K562 (cell line): ENCODE results near the gene IL12RB2. TPM values are rescaled to one million over a fixed set of nuclear protein-coding genes. Genes with fewer than 3 reads are reported as not detected.

Experiments
- ATAC-seq: fragments of 200-7000 bp; cut with Tn5 transposase; 3 replicates; pipeline ENCODE4 v1.9.1; 2020; ENCODE audit warnings: moderate library complexity
- BruUV-seq: library from RNA; stranded (reverse); fragments of 400-500 nt; replicated peaks from 2 replicates; lab custom pipeline; 2021; lab: Mats Ljungman, UMichigan
- CTCF ChIA-PET: fragments of 300-600 bp; formaldehyde crosslinking; extraction: SDS; loops from one replicate; lab custom pipeline; 2021; ENCODE audit warnings: low intra/inter-chr PET ratio; lab: Yijun Ruan, JAX
- POLR2A ChIA-PET: fragments of 300-600, 350-650 bp; sonication (Branson Sonifier 250); formaldehyde crosslinking; extraction: SDS; loops from one replicate; lab custom pipeline; 2021; ENCODE audit warnings: antibody characterized with exemption, inconsistent platforms; lab: Yijun Ruan, JAX
- DNase-seq, 4 experiments: peaks; one replicate each; pipeline versions ENCODE4 v3.0.0 to v3.0.0-alpha.2; 2011 to 2018; ENCODE audit warnings: low spot score in 3 of 4, mixed read lengths in 3 of 4; ENCODE audit errors: extremely low read depth in 1 of 4
- FAIRE-seq: peaks from 2 replicates; lab custom pipeline; 2011; peaks lifted over from hg19 to GRCh38; lab: Jason Lieb, UNC
- H2AFZ ChIP-seq: 2 replicates; pipeline ENCODE4 v1.6.0; 2011; ENCODE audit warnings: low read depth, low read length, control low read depth, inconsistent platforms
- H3K27ac ChIP-seq: fragments of 200-600 bp; 3 replicates; pipeline ENCODE4 v1.8.0; 2011; ENCODE audit warnings: low read depth, mild to moderate bottlenecking, control low read depth, inconsistent platforms, low read length, moderate library complexity, mixed read lengths; ENCODE audit errors: extremely low read depth
- H3K27me3 ChIP-seq, 2 experiments: fragments of 300-600 bp in 1 of 2; 2 replicates in 1 of 2; 3 replicates in 1 of 2; pipeline versions ENCODE4 v1.6.0 to v1.8.0; 2011; ENCODE audit warnings: inconsistent platforms in 2 of 2, low read length in 2 of 2, mild to moderate bottlenecking in 1 of 2, mixed read lengths in 1 of 2, moderate library complexity in 1 of 2; ENCODE audit not compliant: control insufficient read depth in 2 of 2, insufficient read depth in 2 of 2
- H3K36me3 ChIP-seq: fragments of 300-600 bp; 3 replicates; pipeline ENCODE4 v1.8.0; 2011; ENCODE audit warnings: mild to moderate bottlenecking, low read length, inconsistent platforms; ENCODE audit not compliant: control insufficient read depth, insufficient read depth
- H3K4me1 ChIP-seq, 2 experiments: fragments of 200-600 bp in 1 of 2; replicated peaks in 1 of 2; 2 replicates in 1 of 2; 3 replicates in 1 of 2; pipeline versions ENCODE4 v1.5.1 to v1.8.0; 2011; ENCODE audit warnings: inconsistent platforms in 2 of 2, low read length in 2 of 2, mild to moderate bottlenecking in 1 of 2, mixed read lengths in 1 of 2, moderate library complexity in 1 of 2; ENCODE audit not compliant: control insufficient read depth in 2 of 2, insufficient read depth in 2 of 2
- H3K4me2 ChIP-seq: 2 replicates; pipeline ENCODE4 v1.6.1; 2011; ENCODE audit warnings: low read length, control low read depth, inconsistent platforms, mixed read lengths; ENCODE audit not compliant: insufficient read depth
- H3K4me3 ChIP-seq: fragments of 200-600 bp; sonication (generic), shearing (Covaris generic); 2 replicates; pipeline ENCODE4 v1.5.1; 2016; ENCODE audit warnings: control low read depth, inconsistent platforms
- H3K79me2 ChIP-seq: fragments of 200-600 bp; 3 replicates; pipeline ENCODE4 v1.8.0; 2011; ENCODE audit warnings: low read length, inconsistent platforms; ENCODE audit not compliant: control insufficient read depth, insufficient read depth
- H3K9ac ChIP-seq, 2 experiments: 2 replicates each; pipeline versions ENCODE4 v1.6.0 to v1.6.1; 2011; ENCODE audit warnings: low read depth in 2 of 2, low read length in 2 of 2, control low read depth in 1 of 2, inconsistent platforms in 1 of 2, mild to moderate bottlenecking in 1 of 2, mixed read lengths in 1 of 2; ENCODE audit not compliant: insufficient read depth in 1 of 2
- H3K9me1 ChIP-seq: one replicate; pipeline ENCODE4 v1.6.0; 2011; ENCODE audit warnings: inconsistent platforms, mild to moderate bottlenecking, low read length, moderate library complexity; ENCODE audit not compliant: control insufficient read depth, insufficient read depth
- H3K9me3 ChIP-seq: replicated peaks from 2 replicates; pipeline ENCODE4 v1.5.1; 2011; ENCODE audit warnings: low read depth, low read length, inconsistent platforms; ENCODE audit not compliant: control insufficient read depth, insufficient read depth
- H4K20me1 ChIP-seq: replicated peaks from 2 replicates; pipeline ENCODE4 v1.6.1; 2011; ENCODE audit warnings: low read length, inconsistent platforms, mixed read lengths; ENCODE audit not compliant: control insufficient read depth, insufficient read depth
- GTF2A2 ChIP-seq: IDR thresholded peaks from 2 replicates; pipeline ENCODE4 v1.6.1; 2016; ENCODE audit warnings: mild to moderate bottlenecking, missing genetic modification characterization, missing compliant biosample characterization
- HDAC8 ChIP-seq: fragments of 450-650 bp; IDR thresholded peaks from 2 replicates; pipeline ENCODE4 v1.6.1; 2016; ENCODE audit warnings: mild to moderate bottlenecking, missing genetic modification characterization, moderate library complexity, missing compliant biosample characterization
- KAT7 ChIP-seq: sonication (generic); formaldehyde crosslinking; IDR thresholded peaks from 2 replicates; pipeline ENCODE4 v1.8.0; 2022; ENCODE audit warnings: missing genetic modification reagents, mild to moderate bottlenecking, borderline replicate concordance
- KDM5B ChIP-seq: fragments of 200-600 bp; sonication (generic); IDR thresholded peaks from 2 replicates; pipeline ENCODE4 v1.6.1; 2012; ENCODE audit warnings: low read depth, mild to moderate bottlenecking, moderate library complexity, low read length, control low read depth, inconsistent platforms; ENCODE audit not compliant: insufficient replicate concordance
- KLF10 ChIP-seq: fragments of 250-450 bp; sonication (Bioruptor Pico); IDR thresholded peaks from 2 replicates; pipeline ENCODE4 v1.6.1; 2021; ENCODE audit warnings: matching md5 sums
- MTA2 ChIP-seq: fragments of 450-650 bp; IDR thresholded peaks from 2 replicates; pipeline ENCODE4 v1.6.1; 2016; ENCODE audit warnings: low read depth
- MXI1 ChIP-seq: IDR thresholded peaks from 2 replicates; pipeline ENCODE4 v1.6.1; 2011; ENCODE audit warnings: low read depth, mild to moderate bottlenecking, improper control_type of control experiment, low read length
- POLR2G ChIP-seq: fragments of 200-400 bp; formaldehyde crosslinking; IDR thresholded peaks from 2 replicates; pipeline ENCODE4 v1.6.1; 2017; ENCODE audit warnings: low read depth, mild to moderate bottlenecking, antibody characterized with exemption, low read length, moderate library complexity
- POU5F1 ChIP-seq: fragments of 150-350 bp; IDR thresholded peaks from 2 replicates; pipeline ENCODE4 v1.6.1; 2014; ENCODE audit warnings: borderline replicate concordance, low read length, low read depth, mild to moderate bottlenecking; ENCODE audit not compliant: partially characterized antibody
- RFX1 ChIP-seq: fragments of 450-650 bp; IDR thresholded peaks from 2 replicates; pipeline ENCODE4 v1.6.1; 2016; ENCODE audit warnings: mild to moderate bottlenecking, moderate library complexity
- SOX6 ChIP-seq: fragments of 450-650 bp; IDR thresholded peaks from 2 replicates; pipeline ENCODE4 v1.6.1; 2014; ENCODE audit warnings: mild to moderate bottlenecking
- SRSF1 ChIP-seq: fragments of 200-400 bp; formaldehyde crosslinking; IDR thresholded peaks from 2 replicates; pipeline ENCODE4 v1.6.1; 2017; ENCODE audit warnings: mild to moderate bottlenecking, low read depth, low read length, moderate library complexity
- ZKSCAN1 ChIP-seq: fragments of 150-350 bp; IDR thresholded peaks from 2 replicates; pipeline ENCODE4 v1.6.1; 2016; ENCODE audit warnings: low read depth, low read length
- ZNF551 ChIP-seq: fragments of 250-450 bp; sonication (Bioruptor Pico); IDR thresholded peaks from 2 replicates; pipeline ENCODE4 v1.5.0; 2021; ENCODE audit warnings: mild to moderate bottlenecking, moderate library complexity
- WGBS: fragments of 100-300 bp; shearing (Covaris generic); methylation state at CpG from one replicate; pipeline ENCODE4 v1.1.6; 2016; ENCODE audit warnings: low coverage, mixed read lengths; ENCODE audit not compliant: insufficient coverage; ENCODE audit errors: missing lambda C conversion rate; 5-methylcytosine and 5-hydroxymethylcytosine counted together
- in situ Hi-C: fragments of 300-500 bp; cut with MboI; formaldehyde crosslinking; loops from 4 replicates; pipeline ENCODE4 v1.15.0; 2018; ENCODE audit warnings: inconsistent platforms, mixed read lengths
- intact Hi-C: fragments of 100-400 bp; cut with micrococcal nuclease; formaldehyde crosslinking; loops from 2 replicates; pipeline ENCODE4 v1.14.2; 2022
- polyA plus RNA-seq, 8 experiments: library from polyadenylated mRNA; depleted of rRNA in 4 of 8; stranded (reverse) in 5 of 8; unstranded in 3 of 8; fragments of >200 nt; fragmentation: Nextera tagmentation in 2 of 8; fragmentation: Illumina TruSeq in 1 of 8; extraction: Ambion mirVana in 2 of 8; extraction: Trizol in 1 of 8; gene quantifications; 2 replicates each; pipeline versions ENCODE4 v1.2.1 to v1.2.3, GENCODE V29; 2011 to 2014; ENCODE audit warnings: inconsistent platforms in 1 of 8, missing spikeins in 1 of 8
- total RNA-seq, 7 experiments: library from RNA; depleted of rRNA in 6 of 7; stranded (reverse); fragments of >200 nt in 6 of 7; fragmentation: Illumina TruSeq in 2 of 7; extraction: Trizol in 2 of 7; gene quantifications; 2 replicates each; pipeline versions ENCODE4 v1.2.1 to v1.2.3, GENCODE V29; 2011 to 2021; ENCODE audit warnings: low replicate concordance in 1 of 7

IL12RB2 gene
- total and polyA plus RNA-seq, 9 of the 15 experiments (the other 6 are each of a cell fraction or from before 2014, with no cell fraction given): 0.39 to 3.3 (median 1.9) TPM

DNA sequence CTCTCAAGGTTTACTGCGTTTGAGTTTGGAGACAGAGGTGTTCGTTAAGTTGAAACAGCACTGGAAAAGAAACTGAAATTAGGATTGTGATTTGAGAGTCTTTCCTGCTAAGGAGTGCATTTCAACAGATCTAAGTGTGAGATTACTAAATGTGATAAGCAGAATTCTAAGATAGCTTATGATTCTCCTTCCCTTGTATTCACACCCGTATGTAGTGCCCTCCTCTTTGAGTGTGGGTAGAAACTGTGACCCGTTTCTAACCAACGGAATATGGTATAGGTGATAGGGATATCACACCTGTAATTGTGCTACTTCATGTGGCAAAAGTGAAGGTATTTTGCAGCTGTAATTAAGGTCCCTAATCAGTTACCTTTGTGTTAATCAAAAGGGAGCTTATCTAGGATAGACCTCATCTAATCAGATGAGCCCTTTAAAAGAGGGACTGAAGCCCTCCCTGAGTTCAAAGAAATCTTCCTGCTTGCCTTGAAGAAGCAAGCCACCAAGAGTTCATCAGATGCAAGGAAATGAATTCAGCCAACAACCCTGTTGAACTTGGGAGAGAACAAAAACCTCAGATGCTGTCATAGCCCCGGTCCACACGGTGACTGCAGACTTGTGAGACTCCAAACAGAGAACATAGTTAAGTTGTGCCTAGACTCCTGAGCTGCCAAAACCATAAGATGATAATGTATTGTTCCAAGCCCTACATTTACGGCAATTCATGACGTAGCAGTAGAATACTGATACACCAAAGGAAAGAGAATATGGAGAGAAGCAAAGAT lies 12.6 kb upstream of the IL12RB2 start:
- Histone ChIP-seq H3K36me3 (no peaks in the 10 kb centered on the region), H3K9me1 (no peaks in the 10 kb centered on the region), H3K27me3 (no peaks in the 10 kb centered on the region), H3K4me2 (no peak overlapping the region), H3K9ac (no peak overlapping the region), H4K20me1 (no peaks in the 10 kb centered on the region), H3K9me3 (no peaks in the 10 kb centered on the region), H3K4me1 (no peaks in the 10 kb centered on the region), H3K4me3 (no peak overlapping the region), H3K79me2 (no peaks in the 10 kb centered on the region), H2AFZ (no peak overlapping the region), H3K27ac (no peak overlapping the region)
- CTCF ChIA-PET: no interaction called here
- DNase-seq (no peak), ATAC-seq (no peak), FAIRE-seq (peak; percentile 40)
- intact Hi-C loops (no loop called here), in situ Hi-C loops (no loop called here)
- no peak for TF ChIP-seq GTF2A2 (tag)
- TF ChIP-seq MXI1: no peak
- no peak for TF ChIP-seq POLR2G
- TF ChIP-seq MTA2: no peak
- no peak for TF ChIP-seq KDM5B
- no peak for TF ChIP-seq KLF10 (CRISPR knock-in tag)
- no peak for TF ChIP-seq POU5F1
- no peak for TF ChIP-seq SRSF1
- no peak for TF ChIP-seq HDAC8 (tag)
- TF ChIP-seq RFX1: no peak
- TF ChIP-seq SOX6: no peak
- no peak for TF ChIP-seq KAT7 (CRISPR knock-in tag)
- no peak for TF ChIP-seq ZNF551 (CRISPR knock-in tag)
- TF ChIP-seq ZKSCAN1: no peak
- WGBS: 39% methylated on average over 9 of the region's 9 CpGs
- POLR2A ChIA-PET: interaction anchor here (1.1 kb wide), 1 partner anchor 12 kb away, joined by 5 read pairs; no protein-coding TSS in a partner anchor
- no TSS peak for BruUV-seq
